Body of pancreas (tissue), 4 donors: Measurements from ENCODE around the gene BFAR. TPM values are rescaled to one million over a fixed set of nuclear protein-coding genes. Genes with fewer than 3 reads are reported as not detected.

Source experiments
- ATAC-seq: fragments of 150-250 bp; one replicate; pipeline ENCODE4 v1.9.1; 2016
- DNase-seq, 4 donors: peaks; one replicate each; pipeline ENCODE4 v3.0.0-alpha.2; 2019
- H3K27ac ChIP-seq, 4 donors: fragments of 200-600 bp; sonication (generic); 1 replicate in 3 of 4; 2 replicates in 1 of 4; pipeline versions ENCODE4 v1.5.1 to v1.6.1; 2016 to 2019; ENCODE audit warnings: mild to moderate bottlenecking in 1 of 4, mixed read lengths in 1 of 4, moderate library complexity in 1 of 4
- H3K27me3 ChIP-seq, 2 donors: fragments of 200-600 bp; sonication (generic); one replicate each; pipeline ENCODE4 v1.6.0; 2016; ENCODE audit warnings: mild to moderate bottlenecking in 1 of 2
- H3K36me3 ChIP-seq, 2 donors: fragments of 200-600 bp; sonication (generic); replicated peaks in 1 of 2; 2 replicates each; pipeline ENCODE4 v1.5.1; 2016; ENCODE audit warnings: low read depth in 2 of 2; ENCODE audit not compliant: insufficient read depth in 1 of 2
- H3K4me1 ChIP-seq: fragments of 200-600 bp; sonication (generic); one replicate; pipeline ENCODE4 v1.6.0; 2016
- H3K4me3 ChIP-seq, 2 donors: fragments of 200-600 bp; sonication (generic); 1 replicate in 1 of 2; 2 replicates in 1 of 2; pipeline ENCODE4 v1.5.1; 2016 to 2019
- H3K9me3 ChIP-seq, 3 donors: fragments of 200-600 bp; sonication (generic); 1 replicate in 2 of 3; 2 replicates in 1 of 3; pipeline ENCODE4 v1.5.1; 2016
- CTCF ChIP-seq, 7 experiments: fragments of 450-650 bp in 4 of 7; fragments of 200-600 bp in 3 of 7; sonication (generic) in 3 of 7; IDR thresholded peaks; one replicate each; pipeline ENCODE4 v1.5.1; 2016 to 2019; ENCODE audit warnings: antibody characterized with exemption in 7 of 7
- POLR2A ChIP-seq, 3 donors: fragments of 450-650 bp; IDR thresholded peaks; one replicate each; pipeline ENCODE4 v1.6.1; 2016; ENCODE audit warnings: antibody characterized with exemption in 3 of 3, mild to moderate bottlenecking in 2 of 3
- whole genome bisulfite sequencing, 2 donors: methylation state at CpG; one replicate each; pipeline ENCODE4 v1.1.5; 2017; 5-methylcytosine and 5-hydroxymethylcytosine counted together
- intact Hi-C: fragments of 100-400 bp; cut with DNase I; formaldehyde crosslinking; loops from one replicate; pipeline ENCODE4 v1.15.1; 2023
- total RNA-seq, 2 donors: library from RNA; depleted of rRNA; stranded (reverse); fragments of >200 nt; gene quantifications; one replicate each; pipeline ENCODE4 v1.1.0, GENCODE V29; 2016

BFAR gene
- total RNA-seq, 2 donors from 2014 or later, result 38.2 to 43.6 TPM

- H3K4me3 ChIP-seq, result no peak overlapping the region
- ATAC-seq (no peak), DNase-seq (no peak)
- no peak for TF ChIP-seq CTCF (IDR thresholded peaks at IDR 0.05)
- no peak for TF ChIP-seq POLR2A (IDR thresholded peaks at IDR 0.05)
- intact Hi-C loops, result no loop called here
- H3K27ac ChIP-seq, result no peak overlapping the region
- H3K36me3 ChIP-seq, result peaks cover 8 to 18% of the 10 kb centered on the region in 2 donors
- no peaks in the 10 kb centered on the region for H3K27me3 ChIP-seq
- H3K9me3 ChIP-seq, result no peaks in the 10 kb centered on the region
- WGBS, 2 donors, result 90 to 97% methylated on average over 7 of the region's 7 CpGs
- peaks cover 7% of the 10 kb centered on the region for H3K4me1 ChIP-seq
Measured at GRCh38 chr16:14641926-14642325, 9.2 kb downstream of the BFAR start.

GRCh38 chr16:14649816-14650215 lies 17.1 kb downstream of the BFAR start:
- 93 to 97% methylated on average over 10 of the region's 10 CpGs for WGBS, 2 donors
- Histone ChIP-seq H3K36me3 (peaks cover 6 to 36% of the 10 kb centered on the region in 2 donors), H3K9me3 (no peaks in the 10 kb centered on the region), H3K4me3 (no peak overlapping the region), H3K4me1 (no peaks in the 10 kb centered on the region), H3K27ac (no peak overlapping the region), H3K27me3 (no peaks in the 10 kb centered on the region)
- intact Hi-C loops, result no loop called here
- no peak for ATAC-seq
- TF ChIP-seq POLR2A (IDR thresholded peaks at IDR 0.05) (no peak), CTCF (IDR thresholded peaks at IDR 0.05) (no peak)
- DNase-seq, result no peak

DNA sequence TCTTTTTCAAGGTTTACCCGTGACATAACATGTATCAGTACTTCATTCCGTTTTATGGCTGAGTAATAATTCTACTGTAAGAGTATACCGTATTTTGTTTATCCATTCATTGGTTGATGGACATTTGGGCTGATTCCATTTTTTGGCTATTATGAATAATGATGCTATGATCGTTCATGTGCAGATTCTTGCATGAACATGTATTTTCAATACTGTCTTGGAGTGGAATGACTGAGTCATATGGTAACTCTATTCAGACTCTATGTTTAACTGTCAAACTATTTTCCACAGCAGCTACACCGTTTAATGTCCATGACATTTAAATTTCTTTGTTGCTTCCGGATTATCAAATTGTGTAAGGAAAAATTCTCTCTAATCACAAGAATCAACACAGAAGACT lies 17.9 kb downstream of the BFAR start:
- H3K4me3 ChIP-seq, result no peak overlapping the region
- ATAC-seq (no peak), DNase-seq (no peak)
- H3K27me3 ChIP-seq, result no peaks in the 10 kb centered on the region
- no peaks in the 10 kb centered on the region for H3K4me1 ChIP-seq
- no peaks in the 10 kb centered on the region for H3K9me3 ChIP-seq
- TF ChIP-seq CTCF (IDR thresholded peaks at IDR 0.05) (no peak), POLR2A (IDR thresholded peaks at IDR 0.05) (no peak)
- intact Hi-C loops, result no loop called here
- H3K27ac ChIP-seq, result no peak overlapping the region
- H3K36me3 ChIP-seq, result peaks cover 4 to 32% of the 10 kb centered on the region in 2 donors
- 67 to 69% methylated on average over 6 of the region's 6 CpGs for WGBS, 2 donors

GRCh38 chr16:14652726-14653125 lies 20.0 kb downstream of the BFAR start:
- TF ChIP-seq POLR2A (IDR thresholded peaks at IDR 0.05) (no peak), CTCF (IDR thresholded peaks at IDR 0.05) (no peak)
- Histone ChIP-seq H3K27me3 (no peaks in the 10 kb centered on the region), H3K36me3 (peaks cover 4 to 27% of the 10 kb centered on the region in 2 donors), H3K27ac (no peak overlapping the region), H3K4me1 (peaks cover 10% of the 10 kb centered on the region), H3K9me3 (no peaks in the 10 kb centered on the region), H3K4me3 (no peak overlapping the region)
- intact Hi-C loops, result no loop called here
- ATAC-seq (no peak), DNase-seq (no peak)
- 98% methylated on average over 2 of the region's 2 CpGs for WGBS, 2 donors

DNA sequence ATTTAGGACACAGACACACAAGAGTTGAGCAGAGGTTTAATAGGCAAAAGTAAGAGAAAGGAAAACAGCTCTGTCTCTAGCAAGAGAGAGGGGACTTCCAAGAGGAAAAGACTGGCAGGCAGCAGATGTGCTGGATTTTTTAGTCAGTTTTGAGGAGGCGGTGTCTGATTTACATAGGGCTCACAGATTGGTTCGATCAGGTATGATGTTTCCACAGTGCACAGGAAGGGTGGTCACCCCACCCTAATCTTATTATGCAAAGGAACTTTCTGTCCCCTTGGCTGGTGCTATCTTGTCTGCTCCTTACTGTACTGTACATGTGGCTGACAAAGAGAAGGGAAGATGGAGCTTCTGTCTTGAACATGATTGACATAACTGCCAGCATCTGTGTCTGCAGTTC lies 25.3 kb downstream of the BFAR start:
- H3K27ac ChIP-seq, result no peak overlapping the region
- peaks cover 15 to 29% of the 10 kb centered on the region in 2 donors for H3K36me3 ChIP-seq
- no peak for ATAC-seq

More for the DNA sequence above, 25.3 kb downstream of the BFAR start:
- 76 to 83% methylated on average over 2 of the region's 2 CpGs for WGBS, 2 donors
- intact Hi-C loops, result no loop called here
- no peak for DNase-seq
- no peak for TF ChIP-seq POLR2A (IDR thresholded peaks at IDR 0.05)
- no peak for TF ChIP-seq CTCF (IDR thresholded peaks at IDR 0.05)
- Histone ChIP-seq H3K4me1 (peaks cover 10% of the 10 kb centered on the region), H3K9me3 (no peaks in the 10 kb centered on the region), H3K4me3 (no peak overlapping the region), H3K27me3 (no peaks in the 10 kb centered on the region)
